Nephron progenitor cell (in vitro differentiated cells): ENCODE results near the gene BEX3.

Experiments used
- DNase-seq: peaks from one replicate; pipeline ENCODE4 v3.0.0; 2021
- H3K27ac Mint-ChIP-seq: 2 replicates; pipeline ENCODE4 v1.8.0; 2021; ENCODE audit warnings: mild to moderate bottlenecking, moderate library complexity, mixed read lengths
- H3K27me3 Mint-ChIP-seq: 2 replicates; pipeline ENCODE4 v1.8.0; 2021; ENCODE audit warnings: mild to moderate bottlenecking, low read depth, mixed read lengths; ENCODE audit not compliant: poor library complexity
- H3K36me3 Mint-ChIP-seq: 2 replicates; pipeline ENCODE4 v1.8.0; 2021; ENCODE audit warnings: low read depth, mixed read lengths
- H3K4me1 Mint-ChIP-seq: 2 replicates; pipeline ENCODE4 v1.8.0; 2021; ENCODE audit warnings: mixed read lengths
- H3K4me3 Mint-ChIP-seq: 2 replicates; pipeline ENCODE4 v1.8.0; 2021; ENCODE audit warnings: mild to moderate bottlenecking, moderate library complexity, mixed read lengths
- H3K9me3 Mint-ChIP-seq: 2 replicates; pipeline ENCODE4 v1.8.0; 2021; ENCODE audit warnings: mild to moderate bottlenecking, moderate library complexity, mixed read lengths
- CTCF ChIP-seq: fragments of 200-600 bp; sonication (generic); IDR thresholded peaks from 2 replicates; pipeline ENCODE4 v1.5.0; 2021; ENCODE audit warnings: antibody characterized with exemption

The BEX3 gene

GRCh38 chrX:103360092-103360491 is 16.2 kb upstream of the BEX3 start:
- peaks cover 22% of the 10 kb centered on the region for H3K9me3 Mint-ChIP-seq
- DNase-seq = no peak
- no peak for TF ChIP-seq CTCF
- peaks cover 24% of the 10 kb centered on the region for H3K4me1 Mint-ChIP-seq
- H3K27ac Mint-ChIP-seq = no peak overlapping the region
- no peaks in the 10 kb centered on the region for H3K27me3 Mint-ChIP-seq
- H3K36me3 Mint-ChIP-seq = peaks cover 17% of the 10 kb centered on the region
- H3K4me3 Mint-ChIP-seq = no peak overlapping the region

- no peak overlapping the region for H3K27ac Mint-ChIP-seq
- no peaks in the 10 kb centered on the region for H3K27me3 Mint-ChIP-seq
- H3K36me3 Mint-ChIP-seq = peaks cover 17% of the 10 kb centered on the region
- H3K4me3 Mint-ChIP-seq = no peak overlapping the region
- peaks cover 25% of the 10 kb centered on the region for H3K9me3 Mint-ChIP-seq
- TF ChIP-seq CTCF = no peak
- peaks cover 20% of the 10 kb centered on the region for H3K4me1 Mint-ChIP-seq
- no peak for DNase-seq
Observed at GRCh38 chrX:103360916-103361315, 15.4 kb upstream of the BEX3 start.

DNA sequence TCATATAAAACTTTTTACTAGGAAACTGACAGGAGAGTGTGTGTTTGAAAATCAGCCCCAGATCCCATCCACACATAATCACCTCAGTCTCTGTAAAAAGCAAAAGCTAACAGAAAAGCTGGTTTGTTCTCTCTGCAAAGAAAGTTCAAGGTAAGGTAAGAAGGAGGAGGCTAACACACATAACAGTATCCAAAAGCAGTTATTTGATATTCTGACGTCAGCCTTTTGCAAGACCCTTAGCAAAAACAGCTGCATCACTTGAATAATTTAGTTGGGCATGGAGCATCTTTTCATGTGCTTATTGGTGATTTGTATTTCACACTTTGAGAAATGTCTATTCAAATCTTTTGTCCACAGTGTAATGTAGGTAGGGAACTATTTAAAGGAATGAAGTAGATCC is 14.5 kb upstream of the BEX3 start:
- Mint-ChIP-seq H3K4me1 (peaks cover 14% of the 10 kb centered on the region), H3K4me3 (no peak overlapping the region), H3K27ac (no peak overlapping the region), H3K27me3 (no peaks in the 10 kb centered on the region), H3K36me3 (peaks cover 17% of the 10 kb centered on the region), H3K9me3 (peaks cover 30% of the 10 kb centered on the region)
- TF ChIP-seq CTCF = no peak
- no peak for DNase-seq

DNA sequence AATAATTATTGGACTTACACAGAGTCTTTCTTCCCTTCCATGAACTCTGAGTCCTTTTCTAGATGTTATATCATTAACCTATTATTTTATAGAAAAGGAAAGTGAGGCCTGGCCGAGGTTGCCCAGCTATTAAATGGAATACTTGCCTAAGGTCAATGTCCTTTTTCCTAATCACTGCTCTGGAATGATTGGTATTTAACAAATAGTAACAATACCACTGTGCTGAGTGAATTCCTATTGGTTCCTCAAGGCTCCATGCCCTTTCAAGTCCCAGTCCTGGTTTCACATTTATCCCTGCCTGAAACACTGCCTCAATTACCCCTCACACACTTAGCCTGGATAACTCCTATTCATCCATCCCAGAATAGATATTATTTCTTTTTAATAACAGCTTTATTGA is 13.9 kb upstream of the BEX3 start:
- H3K36me3 Mint-ChIP-seq = peaks cover 14% of the 10 kb centered on the region
- H3K4me3 Mint-ChIP-seq = no peak overlapping the region
- H3K27ac Mint-ChIP-seq = no peak overlapping the region

GRCh38 chrX:103363046-103363445 is 13.3 kb upstream of the BEX3 start:
- no peak for TF ChIP-seq CTCF
- Mint-ChIP-seq H3K4me3 (no peak overlapping the region), H3K4me1 (peaks cover 9% of the 10 kb centered on the region), H3K36me3 (peaks cover 9% of the 10 kb centered on the region), H3K9me3 (peaks cover 40% of the 10 kb centered on the region), H3K27me3 (no peaks in the 10 kb centered on the region), H3K27ac (no peak overlapping the region)
- no peak for DNase-seq

More for the DNA sequence above, 13.9 kb upstream of the BEX3 start:
- Mint-ChIP-seq H3K4me1 (peaks cover 13% of the 10 kb centered on the region), H3K9me3 (peaks cover 37% of the 10 kb centered on the region), H3K27me3 (no peaks in the 10 kb centered on the region)
- no peak for TF ChIP-seq CTCF
- DNase-seq = no peak

DNA sequence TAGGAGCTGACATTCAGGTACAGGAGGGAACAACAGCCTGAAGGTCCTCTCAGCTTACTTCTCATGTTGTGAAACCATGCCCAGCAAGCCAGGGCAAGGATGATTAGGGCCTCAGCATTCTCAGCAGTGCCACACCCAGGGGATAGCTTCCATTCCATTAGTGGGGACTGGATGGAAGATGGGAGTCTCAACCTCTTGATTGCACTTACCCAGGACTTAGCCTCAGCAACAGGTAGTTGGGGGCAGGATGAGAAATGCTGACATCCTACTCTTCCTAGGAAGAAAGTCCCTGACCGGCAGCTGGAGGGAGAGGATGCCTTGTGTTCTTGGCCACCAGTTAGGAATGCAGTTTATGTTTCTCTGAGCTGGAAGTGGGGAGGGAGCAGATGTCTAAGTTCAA is 8.8 kb upstream of the BEX3 start:
- peaks cover 40% of the 10 kb centered on the region for H3K9me3 Mint-ChIP-seq
- no peak for DNase-seq
- H3K27me3 Mint-ChIP-seq = no peaks in the 10 kb centered on the region
- no peak overlapping the region for H3K27ac Mint-ChIP-seq
- no peak overlapping the region for H3K4me3 Mint-ChIP-seq
- peaks cover 12% of the 10 kb centered on the region for H3K4me1 Mint-ChIP-seq
- no peaks in the 10 kb centered on the region for H3K36me3 Mint-ChIP-seq
- TF ChIP-seq CTCF = no peak
